SIG-M5 treated with dmso at 0.1 percent for 504 hours (cell line): ENCODE measurements around the gene OSGEP.

Source experiments
- DNase-seq: peaks from one replicate; lab custom pipeline; 2025; ENCODE audit not compliant: unreplicated experiment; lab: John Stamatoyannopoulos, UW

OSGEP gene

DNA sequence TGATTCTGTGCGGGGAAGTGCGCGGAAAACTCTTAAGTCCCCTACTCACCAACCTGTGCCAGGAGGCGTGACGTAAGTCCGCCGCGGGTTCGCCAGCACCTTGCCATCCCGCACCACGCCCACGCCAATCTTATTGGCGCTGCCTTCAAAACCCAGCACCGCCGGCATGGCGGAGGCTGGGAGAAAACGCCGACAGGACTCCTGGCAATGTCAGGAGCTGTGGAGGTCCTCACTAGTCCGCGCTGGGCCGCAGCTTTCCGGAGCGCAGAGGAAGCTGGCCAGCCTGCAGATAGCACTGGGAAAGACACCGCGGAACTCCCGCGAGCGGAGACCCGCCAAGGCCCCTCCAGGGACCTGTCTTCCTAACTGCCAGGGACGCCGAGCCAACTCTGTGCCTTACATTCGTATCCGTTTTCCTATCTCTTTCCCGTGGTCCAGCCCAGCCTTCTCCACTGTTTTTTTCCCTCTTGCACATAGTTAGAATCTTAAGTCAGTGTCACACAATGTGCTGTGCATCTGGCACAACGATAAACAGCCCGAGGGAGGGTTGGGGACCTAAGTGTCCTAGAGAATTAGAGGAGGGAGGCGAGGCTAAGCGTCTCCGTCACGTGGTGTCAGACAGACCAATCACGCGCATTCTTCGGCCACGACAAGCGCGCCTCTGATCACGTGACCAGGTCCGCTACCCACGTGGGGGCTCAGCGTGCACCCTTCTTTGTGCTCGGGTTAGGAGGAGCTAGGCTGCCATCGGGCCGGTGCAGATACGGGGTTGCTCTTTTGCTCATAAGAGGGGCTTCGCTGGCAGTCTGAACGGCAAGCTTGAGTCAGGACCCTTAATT lies at the start of gene OSGEP, which contains the start of gene APEX1:
Gene OSGEP (minus strand): TSS at position 297 of the 839 bp plus-strand sequence. CDS start 129 bp downstream, at position 168.
Gene APEX1 (plus strand): TSS at position 711 of the 839 bp plus-strand sequence. CDS start 420 bp downstream, outside the sequence.
- peak; percentile 98 for DNase-seq

DNA sequence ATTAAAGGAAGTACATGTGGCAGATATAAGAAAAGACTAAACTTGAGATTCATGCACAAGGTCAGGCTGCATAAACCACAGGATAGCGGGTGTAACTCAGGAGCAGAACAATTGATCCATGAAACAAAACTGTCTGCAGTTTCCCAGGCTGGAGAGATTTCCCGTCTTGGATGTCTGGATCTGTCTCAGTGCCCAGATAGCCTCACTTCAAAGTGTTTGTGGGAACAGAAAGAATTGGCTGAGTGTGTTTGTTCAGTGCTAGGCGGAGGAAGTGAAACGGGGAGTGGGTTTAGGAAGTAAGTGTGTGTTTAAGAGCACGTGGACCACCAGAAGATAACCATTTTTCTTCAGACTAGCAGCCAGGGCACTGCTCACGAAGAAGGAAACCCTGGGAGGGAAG lies 49.3 kb upstream of the OSGEP start:
- peak; percentile 76 for DNase-seq

DNA sequence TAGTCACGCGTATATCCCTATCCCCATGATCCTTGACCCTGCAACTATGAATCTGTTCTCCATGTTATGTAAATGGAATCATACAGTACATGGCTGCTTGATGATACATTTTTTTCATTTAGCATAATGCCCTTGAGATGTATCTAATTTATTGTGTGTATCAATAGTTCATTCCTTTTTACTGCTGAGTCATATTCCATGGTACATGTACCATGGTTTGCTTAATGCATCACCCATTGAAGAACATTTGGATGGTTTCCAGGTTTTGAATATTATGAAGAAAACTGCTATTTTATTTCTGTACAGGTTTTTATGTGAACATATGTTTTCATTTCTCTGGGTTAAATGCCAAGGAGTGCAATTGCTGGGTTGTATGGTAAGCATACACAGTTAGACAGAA lies 46.7 kb upstream of the OSGEP start:
- DNase-seq, result no peak

DNA sequence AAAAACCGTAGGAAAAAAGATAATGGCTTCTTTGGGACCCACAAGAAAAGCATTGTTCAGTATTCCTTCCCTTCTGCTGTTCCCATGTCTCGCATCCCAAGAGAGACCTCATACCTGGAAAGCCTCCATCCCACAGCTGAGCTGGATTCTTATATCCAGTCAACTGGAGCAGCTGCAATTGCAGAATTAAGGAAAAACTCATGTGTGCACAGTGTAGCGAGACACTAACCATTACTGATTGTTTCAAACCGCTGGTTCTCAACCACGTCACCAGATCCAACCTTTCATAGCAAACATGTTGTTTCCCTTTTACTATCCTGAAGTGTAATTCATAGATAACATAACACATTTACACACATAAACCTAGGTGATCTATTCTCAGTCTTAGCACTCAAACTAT lies 45.3 kb upstream of the OSGEP start:
- no peak for DNase-seq

DNA sequence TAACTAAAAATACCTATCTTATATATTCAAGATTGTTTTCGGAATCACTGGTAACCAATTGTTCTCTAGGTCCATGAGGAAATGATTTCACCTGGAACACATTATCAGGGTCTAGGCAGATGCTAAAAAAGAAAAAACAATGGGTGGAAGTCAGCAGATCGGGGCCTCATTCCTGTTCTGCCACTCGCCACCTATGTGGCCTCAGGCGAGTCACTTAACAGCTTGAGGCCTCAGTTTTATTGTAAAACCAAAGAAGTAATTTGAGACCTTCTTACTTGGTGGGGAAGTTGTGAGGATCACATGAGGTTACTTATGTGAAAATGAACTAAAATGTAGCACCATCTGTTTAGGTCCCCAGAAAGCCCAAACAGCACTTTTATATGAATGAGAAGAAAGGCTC lies 44.5 kb upstream of the OSGEP start:
- DNase-seq, result peak; percentile 32

DNA sequence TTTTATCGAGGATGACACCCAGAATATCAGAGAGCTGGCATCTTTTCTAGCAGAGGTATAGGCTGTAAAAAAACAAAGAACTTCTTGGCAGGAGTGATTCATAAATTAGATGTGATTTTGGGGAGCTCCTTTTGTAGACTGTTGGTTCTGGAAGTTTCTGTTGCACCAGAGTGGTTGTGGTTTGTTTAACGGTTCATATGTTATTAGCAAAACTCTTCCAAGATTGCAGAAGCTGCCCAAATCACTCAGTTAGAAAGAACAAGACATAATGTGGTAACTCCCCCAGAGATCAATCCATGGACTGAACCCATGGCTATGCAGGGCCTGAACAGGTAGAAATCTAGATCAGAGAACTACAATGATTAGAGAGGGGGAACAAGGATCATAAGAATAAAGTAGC lies 44.0 kb upstream of the OSGEP start:
- DNase-seq, result peak; percentile 69

DNA sequence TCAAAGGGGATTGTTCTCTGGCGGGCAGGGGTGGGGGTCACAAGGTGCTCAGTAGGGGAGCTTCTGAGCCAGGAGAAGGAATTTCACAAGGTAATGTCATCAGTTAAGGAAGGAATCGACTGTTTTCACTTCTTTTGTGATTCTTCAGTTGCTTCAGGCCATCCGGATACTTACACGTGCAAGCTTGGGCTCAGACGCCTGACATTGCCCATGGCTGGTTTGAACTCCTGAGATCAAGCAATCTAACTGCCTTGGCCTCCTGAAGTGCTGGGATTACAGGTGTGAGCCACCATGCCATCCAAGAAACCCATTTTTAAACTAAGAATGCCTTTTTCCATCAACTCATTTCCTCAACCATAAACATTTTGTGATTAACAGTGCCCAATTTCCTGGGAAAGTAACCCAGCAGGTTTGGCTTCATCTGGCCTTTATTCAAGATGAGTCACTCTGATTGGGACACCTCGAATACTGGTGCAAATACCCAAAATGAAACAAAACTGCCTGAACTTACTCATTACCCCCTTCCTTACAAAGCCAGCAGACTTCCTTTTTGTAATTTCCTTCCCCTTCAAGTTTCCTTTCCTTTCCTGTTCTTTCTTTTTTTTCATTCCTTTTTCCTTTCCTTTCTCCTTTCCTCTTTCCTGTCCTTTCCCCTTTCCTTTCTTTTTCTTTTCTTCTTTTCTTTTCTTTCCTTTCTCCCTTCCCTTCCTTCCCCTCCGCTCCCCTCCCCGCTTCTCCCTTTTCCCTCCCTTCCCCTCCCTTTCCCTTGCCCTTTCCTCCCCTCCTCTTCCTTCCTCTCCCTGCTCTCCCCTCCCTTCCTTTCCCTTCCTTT lies 40.5 kb upstream of the OSGEP start:
- DNase-seq, result peak; percentile 62

DNA sequence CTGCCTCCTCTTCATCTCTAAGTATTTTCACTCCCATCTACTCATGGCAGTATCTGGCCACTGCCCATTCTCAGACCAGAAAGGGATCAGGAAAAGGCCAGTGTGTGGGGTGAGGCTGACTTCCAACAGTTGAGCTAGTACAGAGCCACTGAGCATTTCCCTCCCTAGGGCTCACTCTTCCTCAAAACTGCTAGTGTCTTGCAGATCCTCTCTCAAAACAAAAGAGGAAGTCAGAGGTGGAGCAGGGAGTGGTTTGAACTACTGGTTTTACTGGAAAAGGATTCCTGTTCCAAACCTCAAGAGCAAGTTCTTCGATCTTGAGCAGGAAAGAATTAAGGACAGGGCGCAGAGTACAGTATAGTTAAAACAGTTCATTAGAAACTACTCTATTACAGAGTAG lies 39.0 kb upstream of the OSGEP start:
- DNase-seq, result peak; percentile 95

DNA sequence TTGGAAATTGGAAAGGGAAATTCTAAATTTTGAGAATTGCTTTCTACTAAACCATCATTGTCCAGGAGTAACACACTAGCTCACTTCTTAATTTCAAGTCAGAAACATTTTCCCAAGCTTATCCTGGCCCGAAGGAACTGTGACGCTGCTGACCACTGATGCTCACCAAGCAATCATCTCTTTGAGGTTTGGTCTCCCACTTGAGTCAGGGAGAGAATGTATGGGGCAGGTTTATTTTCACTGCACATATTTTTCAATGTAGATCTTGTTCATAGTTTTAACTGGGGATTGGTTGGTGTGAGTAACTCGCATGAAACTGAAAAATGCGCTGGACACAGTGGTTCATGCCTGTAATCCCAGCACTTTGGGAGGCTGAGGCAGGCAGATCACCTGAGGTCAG lies 37.9 kb upstream of the OSGEP start:
- no peak for DNase-seq

DNA sequence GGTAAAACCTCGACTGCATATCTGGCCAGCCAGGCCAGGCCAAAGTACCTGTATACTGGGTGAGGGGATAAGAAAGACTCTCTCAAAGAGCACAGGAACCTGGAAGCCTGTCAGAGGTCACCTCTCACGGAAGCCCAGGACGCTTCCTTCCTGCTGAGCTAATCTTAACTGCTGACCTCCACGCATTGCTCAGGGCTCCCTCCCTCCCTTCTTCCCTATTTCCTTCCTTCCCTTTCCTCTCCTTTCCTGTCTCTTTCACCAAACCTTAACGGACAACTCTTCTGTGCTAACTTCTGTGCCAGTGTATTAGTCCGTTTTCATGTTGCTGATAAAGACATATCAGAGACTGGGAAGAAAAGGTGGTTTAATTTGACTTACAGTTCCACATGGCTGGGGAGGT lies 36.0 kb upstream of the OSGEP start:
- DNase-seq, result peak; percentile 28

DNA sequence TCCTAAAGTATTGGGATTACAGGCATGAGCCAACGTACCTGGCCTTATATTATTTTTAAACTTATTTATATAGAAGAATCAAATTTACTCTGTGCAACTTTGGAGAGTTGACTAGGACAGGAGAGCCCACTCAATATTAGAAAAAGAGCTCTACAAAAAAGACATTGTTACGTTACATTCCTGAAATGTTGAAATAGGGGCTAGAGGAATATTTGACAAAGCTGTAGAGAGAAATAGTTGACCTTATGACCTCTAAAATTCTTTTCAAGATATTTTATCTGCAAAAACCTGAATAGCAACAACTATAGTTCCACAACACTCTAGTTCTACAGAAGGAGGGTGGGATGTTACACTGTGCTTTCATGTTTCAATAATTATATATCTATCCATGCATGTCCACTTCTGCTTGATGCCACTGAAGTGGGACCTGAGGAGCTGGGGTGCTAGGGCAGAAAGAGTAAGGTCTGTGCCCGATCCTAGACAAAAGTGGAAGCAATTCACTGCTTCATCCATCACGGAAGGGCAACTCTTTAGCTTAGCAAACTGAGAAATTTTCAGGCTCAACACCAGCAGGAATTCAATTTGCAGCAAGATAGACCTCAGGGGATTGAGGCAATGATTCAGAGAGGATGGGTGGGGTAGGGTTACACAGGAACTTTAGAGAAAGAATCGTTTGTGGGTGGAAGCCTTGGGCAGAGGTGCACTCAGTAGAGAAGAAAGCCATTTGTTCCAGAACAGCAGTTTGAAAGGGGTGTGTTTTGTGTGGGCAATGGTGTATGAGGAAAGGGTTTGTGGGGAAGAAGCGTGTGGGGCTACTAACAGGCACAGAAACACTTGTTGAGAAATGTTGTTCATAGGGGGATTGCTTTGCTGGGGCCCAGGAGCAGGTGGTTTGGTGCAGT lies 34.7 kb upstream of the OSGEP start:
- DNase-seq, result peak; percentile 97

DNA sequence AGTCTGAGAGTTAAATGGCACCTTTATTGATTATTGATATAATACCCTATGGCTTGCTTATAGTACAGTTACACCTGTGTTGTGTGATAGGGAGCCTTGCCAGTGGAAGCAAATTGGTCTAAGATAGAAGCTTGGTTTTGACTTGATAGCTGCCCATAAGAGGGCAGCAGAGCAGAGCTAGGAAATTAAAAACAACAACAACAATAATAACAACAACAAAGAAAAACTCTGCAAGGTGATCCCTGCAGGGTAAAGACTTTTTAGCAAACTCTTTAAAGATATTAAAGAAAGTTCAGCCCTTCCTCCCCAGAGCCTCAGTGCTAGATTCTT lies 32.7 kb upstream of the OSGEP start:
- DNase-seq, result no peak

DNA sequence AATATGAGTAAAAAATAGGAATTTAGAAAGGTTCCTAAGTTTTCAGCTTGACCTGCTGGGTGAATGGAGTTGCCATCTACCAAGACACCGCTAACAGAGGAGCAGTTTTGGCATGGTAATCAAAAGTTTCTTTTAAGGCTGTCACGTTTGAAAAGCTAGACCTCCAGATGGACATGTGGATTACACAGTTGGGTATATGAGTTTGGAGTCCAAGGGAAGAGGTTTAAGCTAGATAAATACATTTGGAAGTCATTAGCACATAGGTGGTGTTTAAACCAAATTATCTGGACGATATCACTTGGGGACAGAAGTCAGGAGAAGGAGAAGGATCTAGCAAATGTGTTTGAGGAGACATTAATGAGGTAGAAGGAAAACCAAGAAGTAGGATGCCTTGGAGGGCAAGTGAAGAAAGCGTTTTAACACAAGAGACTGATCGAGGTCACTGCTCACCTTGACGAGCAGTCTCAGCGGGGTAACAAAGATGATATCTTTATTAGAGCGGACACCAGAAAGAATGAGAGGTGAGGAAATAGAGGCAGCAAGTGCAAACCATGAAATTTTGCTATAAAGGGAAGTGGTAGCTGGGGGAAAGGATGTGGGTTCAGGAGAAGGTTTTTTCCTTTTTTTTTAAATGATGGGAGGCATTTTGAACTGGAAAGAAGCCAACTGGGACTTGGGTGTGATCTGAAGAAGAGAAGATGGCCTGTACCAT lies 32.2 kb upstream of the OSGEP start:
- DNase-seq, result peak; percentile 83

DNA sequence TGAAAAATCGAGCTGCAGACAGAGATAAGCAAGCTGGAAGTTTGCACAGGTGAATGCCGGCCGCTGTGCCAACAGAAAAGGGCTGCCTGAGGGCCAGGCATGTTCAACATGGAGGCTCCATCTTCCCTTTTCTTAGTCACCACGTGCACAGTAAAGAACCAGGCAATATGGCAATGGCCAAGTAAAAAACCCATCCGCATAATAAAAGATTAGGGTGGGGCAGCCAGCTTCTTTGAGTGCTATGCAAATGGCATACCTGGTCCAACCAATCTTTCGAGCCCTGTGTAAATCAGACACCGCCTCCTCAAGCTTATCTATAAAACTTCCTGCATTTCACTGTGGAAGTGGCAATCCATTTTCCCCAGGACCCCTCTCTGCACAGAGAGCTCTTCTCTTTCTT lies 31.3 kb upstream of the OSGEP start:
- no peak for DNase-seq

DNA sequence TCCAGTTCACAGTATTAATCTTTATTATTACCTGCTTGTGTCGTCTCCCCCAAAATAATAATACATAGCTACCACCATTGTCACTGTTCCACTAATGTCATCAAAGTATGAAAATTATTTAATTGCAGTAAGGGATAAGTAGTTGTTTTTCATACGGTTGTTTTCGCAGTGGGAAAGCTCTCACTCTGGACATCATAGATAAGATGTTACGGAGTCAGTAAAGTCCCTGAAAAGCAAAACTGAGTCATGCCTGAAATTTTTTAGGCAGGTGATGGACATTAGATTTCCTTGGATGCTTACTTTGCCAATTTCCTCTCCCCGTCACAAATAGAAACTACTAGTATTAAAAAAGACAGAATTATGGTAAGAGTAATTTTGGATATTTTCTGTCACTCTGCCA lies 27.8 kb upstream of the OSGEP start:
- no peak for DNase-seq

DNA sequence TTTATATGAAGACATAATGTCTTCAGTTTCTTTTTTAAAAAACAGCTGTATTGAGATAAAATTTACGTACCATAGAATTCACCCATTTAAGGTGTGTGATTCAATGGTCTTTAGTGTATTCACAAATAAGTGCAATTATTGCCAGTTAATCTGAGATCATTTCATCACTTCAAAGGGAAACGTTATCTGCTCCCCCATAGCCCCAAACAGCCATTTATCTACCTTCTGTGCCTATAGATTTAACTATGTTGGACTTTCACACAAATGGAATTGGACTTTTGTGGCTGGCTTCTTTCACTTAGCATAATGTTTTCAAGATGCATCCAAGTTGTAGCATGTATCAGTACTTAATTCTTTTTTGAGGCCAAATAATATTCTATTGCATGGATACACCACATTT lies 24.3 kb upstream of the OSGEP start:
- no peak for DNase-seq

DNA sequence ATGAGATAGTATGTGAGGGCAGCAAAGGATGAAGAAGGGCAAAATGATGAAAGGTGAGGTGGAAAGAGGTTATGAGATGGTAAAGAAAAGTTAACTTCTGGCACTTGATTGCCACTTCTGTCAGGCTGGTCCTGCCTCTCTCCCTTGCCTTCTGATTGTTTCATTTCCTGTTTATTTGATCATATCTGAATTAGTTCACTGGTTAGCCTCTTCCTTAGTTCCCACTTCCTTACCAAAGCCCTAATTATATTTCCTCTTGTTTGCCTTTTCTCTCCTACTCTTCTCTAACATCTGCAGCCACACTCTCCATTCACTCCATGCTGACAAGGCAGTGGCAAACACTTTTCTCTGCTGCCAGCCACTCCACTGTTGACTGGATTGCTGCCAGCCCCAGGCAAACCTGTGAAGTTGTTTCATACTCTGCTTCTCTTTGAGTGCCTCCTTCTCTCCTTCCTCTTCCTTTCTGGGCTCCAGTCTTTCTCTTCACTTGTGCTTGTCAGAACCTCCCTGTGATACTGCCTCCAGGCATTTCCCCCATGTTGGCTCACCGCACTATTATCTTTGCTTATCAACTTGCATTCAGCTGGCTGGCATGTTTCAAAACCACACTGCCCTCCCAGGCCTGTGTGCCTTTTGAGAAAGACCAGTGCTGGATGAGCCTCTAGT lies 22.7 kb upstream of the OSGEP start:
- peak; percentile 59 for DNase-seq

DNA sequence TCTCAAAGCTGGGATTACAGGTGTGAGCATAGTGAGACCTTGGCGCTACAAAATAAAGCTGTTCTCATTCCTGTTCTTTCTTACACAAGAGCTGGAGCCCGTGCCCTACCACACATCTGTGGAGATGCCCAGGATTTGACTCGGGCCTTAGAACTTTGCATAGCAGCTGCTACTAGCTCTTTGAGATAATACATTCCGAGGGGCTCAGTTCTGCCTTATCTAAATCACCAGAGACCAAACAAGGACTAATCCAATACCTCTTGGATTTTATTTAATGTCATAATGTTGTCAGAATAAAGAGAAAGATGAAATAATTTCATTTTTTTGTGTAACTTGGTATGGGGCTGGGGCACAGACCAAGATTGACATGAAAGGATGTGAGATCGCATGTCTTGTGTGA lies 22.2 kb upstream of the OSGEP start:
- DNase-seq, result no peak

DNA sequence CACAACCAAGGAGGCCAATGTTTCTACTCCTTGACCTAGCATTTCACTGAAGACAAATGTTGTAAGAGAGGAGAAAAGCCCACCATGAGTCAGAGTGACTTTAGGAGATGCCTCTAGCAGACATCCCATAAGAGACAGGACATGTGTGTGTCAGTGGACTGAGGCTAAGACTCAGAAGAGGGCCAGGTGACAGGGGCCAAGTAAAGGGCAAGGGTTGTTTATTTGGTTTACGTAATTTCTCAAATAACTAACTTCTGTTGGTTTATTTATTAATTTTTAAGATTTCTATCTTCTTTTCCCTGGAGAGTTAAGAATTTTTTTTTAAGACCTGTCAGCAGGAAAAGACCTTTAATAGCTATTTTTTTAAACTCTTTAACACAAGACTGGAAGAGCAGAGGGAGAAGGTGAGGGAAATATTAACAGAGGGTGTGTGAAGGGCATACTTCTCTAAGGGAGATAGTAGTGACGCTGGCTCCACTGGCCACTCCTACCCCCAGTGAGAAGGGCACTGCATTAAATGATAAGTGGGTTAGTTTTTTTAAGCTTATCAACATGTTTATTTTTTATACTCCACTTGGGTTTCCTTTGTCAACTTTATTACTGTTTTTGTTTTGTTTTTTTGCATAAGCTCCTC lies 18.0 kb upstream of the OSGEP start:
- DNase-seq, result no peak

DNA sequence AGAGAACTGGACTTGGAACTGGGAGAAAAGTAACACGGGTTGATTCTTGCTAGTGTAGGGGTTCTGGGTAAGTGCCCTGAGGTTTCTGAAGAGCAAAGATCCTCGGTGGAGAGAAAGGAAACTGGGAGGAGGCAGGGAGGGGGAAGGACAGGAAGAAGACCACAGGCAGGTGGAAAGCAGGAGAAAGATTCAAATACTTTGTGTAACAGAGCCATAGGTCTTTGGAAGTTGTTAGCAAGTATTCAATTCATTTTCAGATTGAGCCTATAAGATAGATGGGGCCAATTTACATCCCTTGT lies 15.9 kb upstream of the OSGEP start:
- peak; percentile 63 for DNase-seq
